ENCODE data around the gene SERTAD1. TPM values are rescaled to one million over a fixed set of nuclear protein-coding genes. Genes with fewer than 3 reads are reported as not detected.

Gene SERTAD1
- total RNA-seq, 1 experiment from 2014 or later = 8.6 TPM

DNA sequence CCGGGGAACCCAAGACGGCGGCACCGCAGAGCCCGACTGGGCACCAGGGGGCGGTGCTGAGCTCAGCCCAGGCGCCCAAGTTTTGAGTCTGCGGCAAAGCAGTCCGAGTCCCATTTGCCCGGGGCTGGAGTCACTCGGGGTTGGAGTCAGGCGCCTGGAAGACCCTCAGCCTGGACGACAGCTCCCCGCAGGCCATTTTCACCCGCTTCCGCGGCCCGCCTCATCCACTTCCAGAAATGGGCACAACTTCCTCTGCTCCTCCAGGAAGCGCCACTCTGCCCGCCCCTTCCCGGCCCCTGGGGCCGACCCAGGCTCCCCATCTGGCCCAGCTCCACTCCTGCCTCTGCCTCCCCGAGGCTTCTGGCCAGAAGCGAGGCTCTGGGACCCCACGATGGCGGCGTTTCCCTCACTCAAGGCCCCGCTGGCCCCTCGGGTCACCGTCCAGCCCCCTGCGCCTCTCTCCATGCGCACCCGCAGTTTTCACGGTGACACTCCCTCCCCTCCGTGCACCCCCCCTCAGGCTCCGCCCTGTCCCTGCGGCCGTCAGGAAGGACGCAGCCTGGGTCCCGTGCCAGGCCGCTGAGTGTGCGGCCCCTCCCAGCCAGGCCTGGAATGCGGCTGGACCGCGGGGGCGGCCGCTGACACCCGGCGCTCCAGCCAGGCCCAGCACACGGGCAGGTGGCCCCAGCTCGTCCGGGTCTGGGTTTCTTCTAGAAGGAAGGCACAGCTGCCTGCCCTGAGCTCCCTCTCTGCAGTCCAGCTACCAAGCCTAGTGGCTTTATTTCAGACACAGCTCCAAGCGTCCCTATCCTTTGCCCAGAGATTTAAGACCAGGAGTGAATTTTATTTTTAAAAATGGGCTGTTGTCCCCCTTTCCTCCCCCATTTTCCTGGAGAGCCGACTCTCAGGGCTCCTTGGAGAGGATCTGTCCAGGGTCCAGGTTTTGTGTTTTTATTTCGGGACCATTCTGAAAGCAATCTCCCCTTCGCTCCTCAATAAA, 4.7 kb downstream of the SERTAD1 start:
- Histone ChIP-seq H3K27me3 (replicated peaks; ENCODE audit: control insufficient read depth, insufficient read depth, low read length) (no peaks in the 10 kb centered on the region), H3K4me1 (0 out of 2 replicates have a peak, but pooled peaks cover 4% of the 10 kb centered on the region), H3K36me3 (ENCODE audit: control insufficient read depth, insufficient read depth, low read length) (no peaks in the 10 kb centered on the region; the same call in 1 of the 2 replicates), H3K9me3 (no peaks in the 10 kb centered on the region), H3K4me3 (ENCODE audit: low read depth, low read length) (peak overlapping the region; percentile 57)
- TF ChIP-seq, protein P1, sequence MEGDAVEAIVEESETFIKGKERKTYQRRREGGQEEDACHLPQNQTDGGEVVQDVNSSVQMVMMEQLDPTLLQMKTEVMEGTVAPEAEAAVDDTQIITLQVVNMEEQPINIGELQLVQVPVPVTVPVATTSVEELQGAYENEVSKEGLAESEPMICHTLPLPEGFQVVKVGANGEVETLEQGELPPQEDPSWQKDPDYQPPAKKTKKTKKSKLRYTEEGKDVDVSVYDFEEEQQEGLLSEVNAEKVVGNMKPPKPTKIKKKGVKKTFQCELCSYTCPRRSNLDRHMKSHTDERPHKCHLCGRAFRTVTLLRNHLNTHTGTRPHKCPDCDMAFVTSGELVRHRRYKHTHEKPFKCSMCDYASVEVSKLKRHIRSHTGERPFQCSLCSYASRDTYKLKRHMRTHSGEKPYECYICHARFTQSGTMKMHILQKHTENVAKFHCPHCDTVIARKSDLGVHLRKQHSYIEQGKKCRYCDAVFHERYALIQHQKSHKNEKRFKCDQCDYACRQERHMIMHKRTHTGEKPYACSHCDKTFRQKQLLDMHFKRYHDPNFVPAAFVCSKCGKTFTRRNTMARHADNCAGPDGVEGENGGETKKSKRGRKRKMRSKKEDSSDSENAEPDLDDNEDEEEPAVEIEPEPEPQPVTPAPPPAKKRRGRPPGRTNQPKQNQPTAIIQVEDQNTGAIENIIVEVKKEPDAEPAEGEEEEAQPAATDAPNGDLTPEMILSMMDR (IDR thresholded peaks at IDR 0.05; ENCODE audit: insufficient read depth in 1 of 2, low read depth in 1 of 2, low read length in 1 of 2, severe bottlenecking in 1 of 2, unreplicated experiment in 1 of 2) = peak; percentile 97 to 99
- peak; percentile 95 to 96 for DNase-seq
- BruUV-seq (replicated peaks) = no TSS peak
- Mint-ChIP-seq H3K27me3 (ENCODE audit: insufficient read depth, unreplicated experiment) (no peaks in the 10 kb centered on the region), H3K9me3 (ENCODE audit: unreplicated experiment) (no peaks in the 10 kb centered on the region), H3K36me3 (ENCODE audit: insufficient read depth, unreplicated experiment) (peaks cover 23% of the 10 kb centered on the region), H3K4me1 (ENCODE audit: low read depth, unreplicated experiment) (peaks cover 15% of the 10 kb centered on the region), H3K4me3 (ENCODE audit: unreplicated experiment) (peak overlapping the region; percentile 81), H3K27ac (ENCODE audit: unreplicated experiment) (peak overlapping the region; percentile 92)
- CTCF ChIA-PET = interaction anchor here (0.6 to 2.6 kb wide), 27 partner anchors 11 to 1118 kb away, joined by 3 to 24 read pairs (median 4); partner anchors contain the start of genes BLVRB, C19orf47, PLD3 and SERTAD3
- POLR2A ChIA-PET = interaction anchor here (0.6 to 1.9 kb wide), 21 partner anchors 8 to 1572 kb away, joined by 3 to 45 read pairs (median 8); partner anchors contain the start of genes BLVRB, C19orf47, PLD3 and PRX
- intact Hi-C loops (cut with micrococcal nuclease; ENCODE audit: unreplicated experiment) = loop anchor here (1.0 to 2.0 kb wide), 3 partner anchors 16 to 72 kb away; partner anchors contain the start of genes C19orf47 and PLD3

DNA sequence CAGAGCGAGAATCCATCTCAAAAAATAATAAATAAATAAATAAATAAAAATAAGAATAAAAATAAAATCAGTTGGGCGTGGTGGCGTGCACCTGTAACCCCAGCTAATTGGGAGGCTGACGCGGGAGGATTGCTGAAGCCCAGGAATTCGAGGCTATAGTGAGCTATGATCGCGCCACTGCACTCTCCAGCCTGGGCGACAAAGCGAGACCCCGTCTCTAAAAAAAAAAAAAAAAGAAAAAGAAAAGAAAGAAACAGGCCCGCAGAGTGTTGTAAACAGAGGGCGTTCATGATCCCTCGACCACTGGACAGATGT, 5.4 kb downstream of the SERTAD1 start:
- H3K27me3 Mint-ChIP-seq (ENCODE audit: insufficient read depth, unreplicated experiment) = no peaks in the 10 kb centered on the region
- 0 out of 2 replicates have a peak, but pooled peaks cover 4% of the 10 kb centered on the region for H3K4me1 ChIP-seq

More for the DNA sequence above, 5.4 kb downstream of the SERTAD1 start:
- no peaks in the 10 kb centered on the region; the same call in 1 of the 2 replicates for H3K36me3 ChIP-seq (ENCODE audit: control insufficient read depth, insufficient read depth, low read length)
- DNase-seq = no peak
- peak overlapping the region; percentile 92 for H3K27ac Mint-ChIP-seq (ENCODE audit: unreplicated experiment)
- H3K9me3 Mint-ChIP-seq (ENCODE audit: unreplicated experiment) = no peaks in the 10 kb centered on the region
- intact Hi-C loops (cut with micrococcal nuclease; ENCODE audit: unreplicated experiment) = loop anchor here (2.0 kb wide), 2 partner anchors 16 to 72 kb away; partner anchors contain the start of genes C19orf47 and PLD3
- no TSS peak for BruUV-seq (replicated peaks)
- TF ChIP-seq, protein P1 (IDR thresholded peaks at IDR 0.05; ENCODE audit: insufficient read depth in 1 of 2, low read depth in 1 of 2, low read length in 1 of 2, severe bottlenecking in 1 of 2, unreplicated experiment in 1 of 2) = no peak
- H3K4me3 Mint-ChIP-seq (ENCODE audit: unreplicated experiment) = peak overlapping the region; percentile 81
- H3K4me3 ChIP-seq (ENCODE audit: low read depth, low read length) = peak overlapping the region; percentile 57
- no peaks in the 10 kb centered on the region for H3K9me3 ChIP-seq
- ChIA-PET CTCF (interaction anchor here (0.6 to 2.6 kb wide), 23 partner anchors 10 to 1117 kb away, joined by 3 to 24 read pairs (median 5); partner anchors contain the start of genes BLVRB, C19orf47, PLD3 and SERTAD3), POLR2A (interaction anchor here (0.6 to 1.9 kb wide), 18 partner anchors 10 to 984 kb away, joined by 3 to 45 read pairs (median 8); partner anchors contain the start of genes BLVRB, C19orf47, PLD3 and RPS16)
- no peaks in the 10 kb centered on the region for H3K27me3 ChIP-seq (replicated peaks; ENCODE audit: control insufficient read depth, insufficient read depth, low read length)
- peaks cover 17% of the 10 kb centered on the region for H3K36me3 Mint-ChIP-seq (ENCODE audit: insufficient read depth, unreplicated experiment)
- peaks cover 15% of the 10 kb centered on the region for H3K4me1 Mint-ChIP-seq (ENCODE audit: low read depth, unreplicated experiment)

Data from Caco-2 (cell line).